HL-60/S4 treated with phorbol 12-myristate 13-acetate at 8.2 ng/mL for 4 days and 3 days (cell line): ENCODE results near the gene PNMA5.

Experiments
- in situ Hi-C: fragments of 300-500 bp; cut with MboI; formaldehyde crosslinking; loops from 2 replicates; pipeline ENCODE4 v1.15.0; 2022; ENCODE audit warnings: low sequenced_read_pairs

The PNMA5 gene

DNA sequence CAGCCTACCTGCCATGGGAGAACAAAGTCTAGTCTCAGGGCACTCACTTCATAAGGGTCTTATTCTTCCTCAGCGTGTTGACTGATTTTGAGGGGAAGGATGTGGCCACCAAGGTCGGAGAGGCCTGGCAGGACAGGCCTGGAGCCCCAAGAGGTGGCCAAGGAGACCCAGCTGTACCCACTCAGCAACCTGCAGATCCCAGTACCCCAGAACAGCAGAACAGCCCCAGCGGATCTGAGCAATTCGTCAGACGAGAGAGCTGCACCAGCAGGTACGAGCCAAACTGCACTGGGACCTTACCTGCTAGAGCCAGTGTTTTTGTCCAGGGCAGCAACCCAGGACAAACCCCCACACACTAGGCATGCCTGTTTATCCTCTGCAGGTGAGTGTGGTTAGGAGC, 34.3 kb downstream of the PNMA5 start:
- in situ Hi-C loops, result loop anchor here (25.0 kb wide), 1 partner anchor 703 kb away; the partner anchor contains the start of gene PNCK

DNA sequence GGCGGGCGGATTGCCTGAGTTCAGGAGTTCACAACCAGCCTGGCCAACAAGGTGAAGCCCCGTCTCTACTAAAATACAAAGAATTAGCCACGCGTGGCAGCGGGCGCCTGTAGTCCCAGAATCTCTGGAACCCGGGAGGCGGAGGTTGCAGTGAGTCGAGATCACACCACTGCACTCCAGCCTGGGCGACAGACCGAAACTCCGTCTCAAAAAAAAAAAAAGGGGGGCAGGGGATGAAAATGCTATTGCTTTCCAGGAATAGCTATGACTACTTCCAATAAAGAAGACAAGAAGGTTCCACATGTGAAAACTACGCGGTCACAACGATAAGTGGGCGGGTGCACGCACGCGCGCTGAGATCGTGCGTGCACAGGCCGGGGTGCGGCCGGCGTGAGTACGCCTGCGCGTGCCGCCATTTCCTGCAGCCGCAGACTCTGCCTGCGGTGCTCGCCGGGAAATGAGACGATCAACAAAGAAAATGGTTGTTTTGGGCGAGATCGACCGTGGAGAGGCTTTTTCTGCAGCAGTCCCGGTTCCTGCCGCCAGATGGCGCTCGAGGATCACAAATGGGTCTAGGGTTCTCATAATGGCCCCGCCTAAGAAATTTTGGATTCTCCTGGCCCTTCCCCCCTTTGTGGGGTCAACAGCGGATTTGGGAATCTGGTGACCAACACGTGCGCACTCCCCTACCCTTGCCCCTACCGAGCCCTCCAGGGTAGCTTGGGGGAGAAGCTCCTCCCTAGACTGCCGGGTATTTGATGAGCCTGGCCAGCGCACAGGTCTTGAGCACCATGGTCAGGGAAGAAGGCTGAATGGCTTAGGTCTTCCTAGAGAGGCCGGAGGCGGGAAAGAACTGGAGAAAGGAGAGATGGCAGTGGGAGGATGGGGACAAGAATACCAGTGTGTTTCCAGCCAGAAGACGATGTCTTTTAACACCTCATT, 35.1 kb downstream of the PNMA5 start:
- in situ Hi-C loops, result loop anchor here (25.0 kb wide), 1 partner anchor 704 kb away; the partner anchor contains the start of gene PNCK

DNA sequence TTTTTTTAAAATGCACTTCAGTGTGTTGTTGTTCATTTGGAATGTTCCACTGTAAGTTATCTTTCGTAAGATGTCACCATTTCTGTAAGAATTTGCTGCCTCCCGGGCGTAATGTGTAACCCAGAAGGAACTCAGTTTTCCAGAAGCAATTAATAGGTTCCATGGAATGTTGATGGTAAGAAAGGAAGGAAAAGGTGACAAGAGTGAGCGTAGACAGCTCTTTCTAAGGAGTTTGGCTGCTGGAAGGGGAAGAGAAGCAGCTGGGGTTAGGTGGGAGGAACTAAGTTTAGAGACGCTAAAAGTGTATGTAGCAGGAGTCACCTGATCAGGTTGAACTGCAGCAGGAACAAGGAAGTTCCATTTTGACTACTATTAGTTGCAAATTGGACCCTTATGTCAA, 35.9 kb downstream of the PNMA5 start:
- in situ Hi-C loops, result loop anchor here (25.0 kb wide), 1 partner anchor 704 kb away; the partner anchor contains the start of gene PNCK

DNA sequence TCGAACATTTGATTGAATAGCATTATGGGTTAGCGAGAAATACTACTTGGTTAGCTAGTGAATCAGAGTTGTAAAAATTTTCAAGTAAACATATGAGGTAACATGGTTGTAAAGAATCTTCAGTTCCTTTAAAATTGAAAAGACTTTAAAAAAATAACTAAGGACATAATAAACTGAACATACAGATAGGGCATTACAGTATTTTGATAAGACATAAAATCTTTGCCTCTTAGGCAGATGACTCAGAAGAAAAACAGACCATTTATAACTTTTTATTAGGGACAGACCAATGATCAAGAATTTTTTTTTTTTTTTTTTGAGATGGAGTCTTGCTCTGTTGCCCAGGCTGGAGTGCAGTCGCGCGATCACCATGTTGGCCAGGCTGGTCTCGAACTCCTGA, 43.1 kb downstream of the PNMA5 start:
- in situ Hi-C loops, result loop anchor here (25.0 kb wide), 1 partner anchor 712 kb away; the partner anchor contains the start of gene PNCK

DNA sequence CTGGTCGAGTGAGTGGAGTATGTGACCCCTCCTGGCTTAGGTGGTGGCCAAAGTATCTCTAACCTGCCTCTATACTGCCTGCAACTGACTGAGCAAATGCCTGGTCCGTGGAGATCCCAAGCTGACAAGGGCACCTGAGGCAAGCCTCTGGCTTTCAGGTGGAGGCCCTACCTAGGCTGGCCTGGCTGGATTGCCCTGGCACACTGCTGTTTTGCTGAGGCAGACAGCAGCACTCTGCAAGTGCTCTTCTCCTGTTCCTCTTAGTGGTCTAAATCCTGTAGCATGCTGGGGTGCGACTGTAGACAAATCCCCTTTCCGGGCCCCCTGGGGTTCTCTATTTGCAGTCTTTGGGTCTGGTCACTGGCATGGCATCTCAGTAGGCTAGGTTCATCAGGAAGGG, 44.8 kb downstream of the PNMA5 start:
- in situ Hi-C loops, result loop anchor here (25.0 kb wide), 1 partner anchor 538 kb away; the partner anchor contains the start of gene BGN

DNA sequence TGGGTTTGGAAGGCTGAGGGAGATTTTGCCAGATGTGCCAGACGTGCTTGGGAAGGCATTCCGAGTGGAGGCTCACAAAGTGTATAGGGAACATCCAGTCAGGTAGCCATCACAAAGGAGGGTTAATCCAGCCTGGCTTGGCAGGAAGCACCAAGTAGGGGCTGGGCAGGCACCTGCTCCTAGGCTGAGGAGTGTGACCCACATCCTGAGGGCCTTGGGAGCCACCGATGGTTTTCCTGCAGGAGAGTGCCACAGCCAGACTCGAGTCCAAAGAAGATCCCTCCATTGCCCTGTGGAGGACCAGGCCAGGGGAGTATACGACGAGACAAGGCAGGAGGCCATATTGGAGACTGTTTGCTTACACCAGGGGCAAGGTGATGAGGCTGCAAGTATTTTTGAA, 47.2 kb downstream of the PNMA5 start:
- in situ Hi-C loops, result loop anchor here (25.0 kb wide), 1 partner anchor 541 kb away; the partner anchor contains the start of gene BGN

DNA sequence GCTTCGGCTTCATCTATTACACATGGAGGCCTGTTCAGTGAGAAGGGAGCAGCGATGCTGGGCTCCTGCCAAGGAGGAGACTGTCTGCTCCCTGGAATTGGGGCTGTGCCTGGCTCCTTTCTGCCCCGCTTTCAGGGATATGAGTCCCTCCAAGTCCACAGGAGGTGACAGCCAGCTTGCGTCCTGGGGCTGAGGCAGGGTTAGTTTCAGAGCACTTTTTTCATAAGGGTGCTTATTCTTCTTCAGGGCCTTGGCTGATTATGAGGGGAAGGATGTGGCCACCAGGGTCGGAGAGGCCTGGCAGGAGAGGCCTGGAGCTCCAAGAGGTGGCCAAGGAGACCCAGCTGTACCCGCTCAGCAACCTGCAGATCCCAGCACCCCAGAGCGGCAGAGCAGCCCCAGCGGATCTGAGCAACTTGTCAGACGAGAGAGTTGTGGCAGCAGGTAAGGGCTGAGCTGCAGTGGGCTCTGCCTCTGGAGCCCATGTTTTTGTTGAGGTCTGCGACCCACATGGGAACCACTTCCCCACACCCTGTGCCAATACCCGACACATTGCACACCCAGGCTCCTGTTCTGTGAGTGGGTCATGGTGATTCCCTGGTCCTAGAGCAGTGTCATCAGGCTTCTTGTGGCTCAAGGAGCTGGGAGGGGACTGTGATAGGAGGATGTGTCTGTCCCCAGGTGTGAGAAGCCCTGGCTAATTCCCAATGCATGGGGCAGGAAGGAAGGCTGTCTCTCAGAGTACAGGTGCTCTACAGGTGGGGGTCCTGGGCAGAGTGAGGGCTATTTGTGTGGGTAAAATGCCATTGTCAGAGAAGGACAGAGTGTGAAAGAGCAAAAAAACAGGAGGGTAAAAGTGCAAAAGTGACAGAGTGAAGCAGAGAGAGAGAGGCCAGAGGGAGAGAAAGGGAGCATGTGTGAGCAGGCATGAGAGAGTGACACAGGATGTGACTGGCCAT, 48.6 kb downstream of the PNMA5 start:
- in situ Hi-C loops, result loop anchor here (25.0 kb wide), 1 partner anchor 542 kb away; the partner anchor contains the start of gene BGN

DNA sequence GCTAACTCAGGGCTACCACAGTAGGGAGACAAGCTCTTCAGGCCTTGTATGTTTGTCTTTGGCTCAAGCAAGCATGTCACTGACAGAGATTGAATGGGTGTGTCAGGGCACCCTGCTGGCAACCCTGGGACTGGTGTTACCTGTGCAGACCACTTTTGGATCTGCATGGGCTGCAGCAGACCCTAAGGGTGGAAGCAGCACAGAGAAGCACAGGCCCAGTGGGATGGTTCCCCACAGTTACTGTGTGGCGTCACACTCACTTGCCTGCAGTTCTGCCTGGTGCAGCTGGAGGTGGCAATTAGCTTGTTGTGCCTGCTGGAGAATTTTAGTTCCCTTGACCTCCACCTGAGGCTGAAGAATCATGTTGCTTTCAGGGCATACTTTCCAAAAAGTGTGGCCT, 50.1 kb downstream of the PNMA5 start:
- in situ Hi-C loops, result loop anchor here (25.0 kb wide), 1 partner anchor 543 kb away; the partner anchor contains the start of gene BGN

DNA sequence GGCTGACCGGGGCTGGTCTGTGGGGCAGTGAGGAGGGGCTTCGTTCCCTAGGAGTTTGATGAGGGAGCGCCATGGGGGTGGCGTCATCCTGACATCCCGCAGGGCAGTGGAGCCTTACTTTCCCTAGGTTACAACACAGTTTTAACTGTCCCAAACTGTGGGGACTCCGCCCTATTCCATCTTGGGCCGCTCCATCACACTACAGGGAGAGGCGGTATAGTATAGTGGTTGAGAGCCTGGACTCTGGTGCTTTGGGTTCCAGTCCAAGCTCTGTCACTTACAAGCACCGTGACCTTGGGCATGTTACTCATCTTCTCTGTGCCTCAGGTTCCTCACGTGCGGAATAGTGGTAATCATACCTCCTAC, 51.9 kb downstream of the PNMA5 start:
- in situ Hi-C loops, result loop anchor here (25.0 kb wide), 1 partner anchor 545 kb away; the partner anchor contains the start of gene BGN

DNA sequence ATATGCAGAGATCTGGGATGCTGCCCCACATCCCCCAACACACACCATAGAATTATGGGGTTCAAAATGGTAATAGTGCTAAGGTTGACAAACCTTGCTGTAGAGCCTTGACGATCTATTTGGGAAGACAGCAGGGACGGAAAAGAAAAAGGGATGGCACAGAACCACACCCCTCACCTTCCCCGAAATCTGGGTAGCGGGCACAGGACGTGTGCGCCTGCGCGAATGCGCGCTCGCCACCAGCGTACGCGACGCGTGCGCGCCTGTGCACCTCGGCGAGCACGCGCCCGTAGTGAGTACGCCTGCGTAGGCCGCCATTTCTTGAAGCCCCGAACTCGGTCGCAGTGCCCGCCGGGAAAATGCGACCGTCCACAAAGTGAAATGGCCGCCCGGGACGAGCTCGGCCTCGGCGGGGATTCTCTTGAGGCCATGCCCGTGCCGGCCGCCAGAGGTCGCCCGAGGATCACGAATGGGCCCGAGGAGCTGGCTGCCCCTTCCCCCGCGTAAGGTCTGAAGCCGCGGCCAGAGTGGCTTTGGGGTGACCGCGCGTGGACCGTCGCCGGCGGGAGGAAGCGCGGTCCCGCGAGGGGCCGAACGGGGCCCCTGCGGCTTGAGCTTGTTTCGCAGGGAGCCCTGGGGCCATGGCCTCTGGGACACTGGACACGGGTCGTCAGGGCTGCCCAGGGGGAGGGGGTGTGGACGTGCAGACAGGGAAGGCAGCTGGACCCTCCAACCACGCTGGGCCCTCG, 52.4 kb downstream of the PNMA5 start:
- in situ Hi-C loops, result loop anchor here (25.0 kb wide), 1 partner anchor 546 kb away; the partner anchor contains the start of gene BGN
